Breast epithelium (tissue), 3 donors: ENCODE measurements around the gene FBH1.

ENCODE experiments used
- CTCF ChIP-seq, 3 donors: fragments of 450-650 bp; IDR thresholded peaks; one replicate each; pipeline ENCODE4 v1.5.1; 2016 to 2017; ENCODE audit warnings: antibody characterized with exemption in 3 of 3, mild to moderate bottlenecking in 3 of 3, moderate library complexity in 3 of 3
- POLR2A ChIP-seq: fragments of 450-650 bp; IDR thresholded peaks from one replicate; pipeline ENCODE4 v1.6.1; 2016; ENCODE audit warnings: antibody characterized with exemption, mild to moderate bottlenecking, moderate library complexity

- no peak for TF ChIP-seq POLR2A
- TF ChIP-seq CTCF (IDR thresholded peaks at IDR 0.05): no peak
These were observed 83.0 kb downstream of the FBH1 start for GRCh38 chr10:5973069-5973468.
